Measurements from ENCODE around the gene SLC39A1. TPM values are rescaled to one million over a fixed set of nuclear protein-coding genes. Genes with fewer than 3 reads are reported as not detected.
A peak's percentile ranks its signal among the peaks of the same experiment; 100 is the strongest.
"Not testable (repeated sequence)": the region's sequence is repeated elsewhere in the genome, so short reads cannot be mapped to it uniquely, and the experiment has no call there.

SLC39A1 gene
- polyA plus RNA-seq (35.2 and 39.9 TPM in 2 replicates), polyA minus RNA-seq (26.3 and 27.0 TPM in 2 replicates)

- Histone ChIP-seq H3K9me3 (ENCODE audit: low read length) (no peaks in the 10 kb centered on the region), H3F3A (ENCODE audit: insufficient read depth, low read length, poor library complexity, severe bottlenecking) (peaks cover 4% of the 10 kb centered on the region), H2AFZ (ENCODE audit: low read depth, low read length) (peak within 1 kb of the TSS; percentile 79), H3K4me3 (ENCODE audit: low read length) (peak within 1 kb of the TSS; percentile 90), H3K27ac (ENCODE audit: low read length) (peak within 1 kb of the TSS; percentile 81), H3K9ac (ENCODE audit: low read length) (peak within 1 kb of the TSS; percentile 84), H3K27me3 (ENCODE audit: insufficient read depth, low read depth, low read length) (no peaks in the 10 kb centered on the region), H3K4me2 (ENCODE audit: low read length) (peak within 1 kb of the TSS; percentile 94), H4K20me1 (ENCODE audit: insufficient read depth) (no peaks in the 10 kb centered on the region), H3K9me2 (ENCODE audit: insufficient read depth, low read length) (no peaks in the 10 kb centered on the region), H3K79me2 (replicated peaks; ENCODE audit: insufficient read depth, low read length) (peaks cover 25% of the 10 kb centered on the region), H3K36me3 (ENCODE audit: insufficient read depth, low read length) (no peaks in the 10 kb centered on the region)
- TF ChIP-seq EP300 (conservative IDR thresholded peaks at IDR 0.05; ENCODE audit: poor library complexity, severe bottlenecking) (no peak), RAD21 (conservative IDR thresholded peaks at IDR 0.05) (no peak), MXI1 (conservative IDR thresholded peaks at IDR 0.05; ENCODE audit: poor library complexity, severe bottlenecking) (peak; percentile 57), REST (IDR thresholded peaks at IDR 0.05; ENCODE audit: borderline replicate concordance) (no peak), TAF1 (IDR thresholded peaks at IDR 0.05; ENCODE audit: low read depth) (peak; percentile 74), EZH2 (IDR thresholded peaks at IDR 0.05; ENCODE audit: borderline replicate concordance, insufficient read depth, low read length, poor library complexity, severe bottlenecking) (no peak), POLR2AphosphoS5 (IDR thresholded peaks at IDR 0.05) (peak; percentile 67), SMC3 (conservative IDR thresholded peaks at IDR 0.05; ENCODE audit: poor library complexity) (no peak)
- TF ChIP-seq, protein P1, sequence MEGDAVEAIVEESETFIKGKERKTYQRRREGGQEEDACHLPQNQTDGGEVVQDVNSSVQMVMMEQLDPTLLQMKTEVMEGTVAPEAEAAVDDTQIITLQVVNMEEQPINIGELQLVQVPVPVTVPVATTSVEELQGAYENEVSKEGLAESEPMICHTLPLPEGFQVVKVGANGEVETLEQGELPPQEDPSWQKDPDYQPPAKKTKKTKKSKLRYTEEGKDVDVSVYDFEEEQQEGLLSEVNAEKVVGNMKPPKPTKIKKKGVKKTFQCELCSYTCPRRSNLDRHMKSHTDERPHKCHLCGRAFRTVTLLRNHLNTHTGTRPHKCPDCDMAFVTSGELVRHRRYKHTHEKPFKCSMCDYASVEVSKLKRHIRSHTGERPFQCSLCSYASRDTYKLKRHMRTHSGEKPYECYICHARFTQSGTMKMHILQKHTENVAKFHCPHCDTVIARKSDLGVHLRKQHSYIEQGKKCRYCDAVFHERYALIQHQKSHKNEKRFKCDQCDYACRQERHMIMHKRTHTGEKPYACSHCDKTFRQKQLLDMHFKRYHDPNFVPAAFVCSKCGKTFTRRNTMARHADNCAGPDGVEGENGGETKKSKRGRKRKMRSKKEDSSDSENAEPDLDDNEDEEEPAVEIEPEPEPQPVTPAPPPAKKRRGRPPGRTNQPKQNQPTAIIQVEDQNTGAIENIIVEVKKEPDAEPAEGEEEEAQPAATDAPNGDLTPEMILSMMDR (IDR thresholded peaks at IDR 0.05; ENCODE audit: poor library complexity, severe bottlenecking): no peak
Observed at GRCh38 chr1:153963030-153963849, at the start of gene SLC39A1. SLC39A1 (minus strand) TSS chr1:153963537; CDS start chr1:153962715, 822 bp downstream.

GRCh38 chr1:154012543-154012942 is 49.2 kb upstream of the SLC39A1 start:
- H3K27ac ChIP-seq (ENCODE audit: low read length); H4K20me1 ChIP-seq (ENCODE audit: insufficient read depth); H3K36me3 ChIP-seq (ENCODE audit: insufficient read depth, low read length); H3K9ac ChIP-seq (ENCODE audit: low read length); H2AFZ ChIP-seq (ENCODE audit: low read depth, low read length); H3K4me3 ChIP-seq (ENCODE audit: low read length); H3K9me2 ChIP-seq (ENCODE audit: insufficient read depth, low read length); H3F3A ChIP-seq (ENCODE audit: insufficient read depth, low read length, poor library complexity, severe bottlenecking); H3K9me3 ChIP-seq (ENCODE audit: low read length); H3K4me2 ChIP-seq (ENCODE audit: low read length); H3K27me3 ChIP-seq (ENCODE audit: insufficient read depth, low read depth, low read length); H3K79me2 ChIP-seq (replicated peaks; ENCODE audit: insufficient read depth, low read length): not testable (repeated sequence)

All from neural cell (in vitro differentiated cells).